Measurements from ENCODE around the gene HIP1R. TPM values are rescaled to one million over a fixed set of nuclear protein-coding genes. Genes with fewer than 3 reads are reported as not detected.
"Not testable (repeated sequence)": the region's sequence is repeated elsewhere in the genome, so short reads cannot be mapped to it uniquely, and the experiment has no call there.

HIP1R gene
- total and polyA plus RNA-seq, 2 donors = 16.5 to 17.2 TPM

- not testable (repeated sequence) for H3K27ac ChIP-seq (ENCODE audit: low read depth); H3K36me3 ChIP-seq (ENCODE audit: insufficient read depth); H3K4me1 ChIP-seq (ENCODE audit: insufficient read depth); H3K4me3 ChIP-seq (ENCODE audit: low read depth, low read length); DNase-seq (ENCODE audit: extremely low spot score)
- WGBS = 86% methylated on average over 5 of the region's 5 CpGs
Observed at GRCh38 chr12:122876281-122876680, 41.0 kb downstream of the HIP1R start.

GRCh38 chr12:122876731-122877130 is 41.5 kb downstream of the HIP1R start:
- H3K4me1 ChIP-seq (ENCODE audit: insufficient read depth) = no peaks in the 10 kb centered on the region
- no peak overlapping the region for H3K4me3 ChIP-seq (ENCODE audit: low read depth, low read length)
- no peaks in the 10 kb centered on the region for H3K36me3 ChIP-seq (ENCODE audit: insufficient read depth)
- DNase-seq (ENCODE audit: extremely low spot score) = no peak
- no peak overlapping the region for H3K27ac ChIP-seq (ENCODE audit: low read depth)
- 83% methylated on average over 3 of the region's 3 CpGs for WGBS

GRCh38 chr12:122878780-122879612 is 43.7 kb downstream of the HIP1R start:
- DNase-seq (ENCODE audit: extremely low spot score) = no peak
- Histone ChIP-seq H3K27ac (ENCODE audit: low read depth) (no peak overlapping the region), H3K4me3 (ENCODE audit: low read depth, low read length) (no peak overlapping the region), H3K36me3 (ENCODE audit: insufficient read depth) (no peaks in the 10 kb centered on the region), H3K4me1 (ENCODE audit: insufficient read depth) (no peaks in the 10 kb centered on the region)
- 84% methylated on average over 17 of the region's 17 CpGs for WGBS

GRCh38 chr12:122880155-122880667 is 45.0 kb downstream of the HIP1R start:
- Histone ChIP-seq H3K4me1 (ENCODE audit: insufficient read depth) (no peaks in the 10 kb centered on the region), H3K27ac (ENCODE audit: low read depth) (no peak overlapping the region), H3K4me3 (ENCODE audit: low read depth, low read length) (no peak overlapping the region), H3K36me3 (ENCODE audit: insufficient read depth) (no peaks in the 10 kb centered on the region)
- no peak for DNase-seq (ENCODE audit: extremely low spot score)
- WGBS = 25% methylated on average over 10 of the region's 10 CpGs

- WGBS = 28% methylated on average over 8 of the region's 8 CpGs
- Histone ChIP-seq H3K27ac (ENCODE audit: low read depth) (no peak overlapping the region), H3K4me1 (ENCODE audit: insufficient read depth) (no peaks in the 10 kb centered on the region), H3K4me3 (ENCODE audit: low read depth, low read length) (no peak overlapping the region), H3K36me3 (ENCODE audit: insufficient read depth) (no peaks in the 10 kb centered on the region)
- DNase-seq (ENCODE audit: extremely low spot score) = no peak
Observed at GRCh38 chr12:122880668-122881067, 45.4 kb downstream of the HIP1R start.

GRCh38 chr12:122882908-122883558 is 47.8 kb downstream of the HIP1R start:
- no peak overlapping the region for H3K27ac ChIP-seq (ENCODE audit: low read depth)
- H3K36me3 ChIP-seq (ENCODE audit: insufficient read depth) = no peaks in the 10 kb centered on the region
- no peak for DNase-seq (ENCODE audit: extremely low spot score)
- H3K4me3 ChIP-seq (ENCODE audit: low read depth, low read length) = no peak overlapping the region
- H3K4me1 ChIP-seq (ENCODE audit: insufficient read depth) = no peaks in the 10 kb centered on the region
- WGBS = 82% methylated on average over 11 of the region's 11 CpGs

- 60% methylated on average over 6 of the region's 6 CpGs for WGBS
- Histone ChIP-seq H3K27ac (ENCODE audit: low read depth) (no peak overlapping the region), H3K36me3 (ENCODE audit: insufficient read depth) (no peaks in the 10 kb centered on the region), H3K4me3 (ENCODE audit: low read depth, low read length) (no peak overlapping the region), H3K4me1 (ENCODE audit: insufficient read depth) (peaks cover 1% of the 10 kb centered on the region)
- DNase-seq (ENCODE audit: extremely low spot score) = no peak
Observed at GRCh38 chr12:122884091-122884826, 49.0 kb downstream of the HIP1R start.

GRCh38 chr12:122884860-122885259 is 49.6 kb downstream of the HIP1R start:
- 57% methylated on average over 4 of the region's 4 CpGs for WGBS
- no peak overlapping the region for H3K27ac ChIP-seq (ENCODE audit: low read depth)
- peaks cover 1% of the 10 kb centered on the region for H3K4me1 ChIP-seq (ENCODE audit: insufficient read depth)
- no peaks in the 10 kb centered on the region for H3K36me3 ChIP-seq (ENCODE audit: insufficient read depth)
- no peak for DNase-seq (ENCODE audit: extremely low spot score)
- no peak overlapping the region for H3K4me3 ChIP-seq (ENCODE audit: low read depth, low read length)

GRCh38 chr12:122886161-122886560 is 50.9 kb downstream of the HIP1R start:
- H3K4me1 ChIP-seq (ENCODE audit: insufficient read depth) = peaks cover 1% of the 10 kb centered on the region
- H3K4me3 ChIP-seq (ENCODE audit: low read depth, low read length) = no peak overlapping the region
- peak overlapping the region; percentile 30 for H3K27ac ChIP-seq (ENCODE audit: low read depth)
- no peak for DNase-seq (ENCODE audit: extremely low spot score)
- 90% methylated on average over 8 of the region's 8 CpGs for WGBS
- no peaks in the 10 kb centered on the region for H3K36me3 ChIP-seq (ENCODE audit: insufficient read depth)

- DNase-seq (ENCODE audit: extremely low spot score) = no peak
- Histone ChIP-seq H3K36me3 (ENCODE audit: insufficient read depth) (no peaks in the 10 kb centered on the region), H3K4me3 (ENCODE audit: low read depth, low read length) (no peak overlapping the region), H3K27ac (ENCODE audit: low read depth) (peak overlapping the region; percentile 76), H3K4me1 (ENCODE audit: insufficient read depth) (peaks cover 5% of the 10 kb centered on the region)
- 35% methylated on average over 10 of the region's 10 CpGs for WGBS
Observed at GRCh38 chr12:122886851-122887818, 51.9 kb downstream of the HIP1R start.

GRCh38 chr12:122887819-122888212 is 52.6 kb downstream of the HIP1R start:
- DNase-seq (ENCODE audit: extremely low spot score) = no peak
- H3K4me3 ChIP-seq (ENCODE audit: low read depth, low read length) = no peak overlapping the region
- peak overlapping the region; percentile 90 for H3K27ac ChIP-seq (ENCODE audit: low read depth)
- H3K36me3 ChIP-seq (ENCODE audit: insufficient read depth) = no peaks in the 10 kb centered on the region
- peaks cover 5% of the 10 kb centered on the region for H3K4me1 ChIP-seq (ENCODE audit: insufficient read depth)
- WGBS = 78% methylated on average over 5 of the region's 5 CpGs

- peak; percentile 86 for DNase-seq (ENCODE audit: extremely low spot score)
- Histone ChIP-seq H3K4me1 (ENCODE audit: insufficient read depth) (peaks cover 5% of the 10 kb centered on the region), H3K4me3 (ENCODE audit: low read depth, low read length) (no peak overlapping the region), H3K27ac (ENCODE audit: low read depth) (peak overlapping the region; percentile 90), H3K36me3 (ENCODE audit: insufficient read depth) (no peaks in the 10 kb centered on the region)
- 27% methylated on average over 12 of the region's 12 CpGs for WGBS
Observed at GRCh38 chr12:122888232-122888752, 53.0 kb downstream of the HIP1R start.
